Endothelial cell of umbilical vein (primary cell): ENCODE measurements around the gene ASXL1. TPM values are rescaled to one million over a fixed set of nuclear protein-coding genes. Genes with fewer than 3 reads are reported as not detected.
A peak's percentile ranks its signal among the peaks of the same experiment; 100 is the strongest.

ENCODE experiments used
- BruUV-seq: library from RNA; stranded (reverse); fragments of 400-500 nt; replicated peaks from 2 replicates; lab custom pipeline; 2021; lab: Mats Ljungman, UMichigan
- CTCF ChIA-PET: fragments of 300-600, 350-600 bp; sonication (Branson Sonifier 250); formaldehyde crosslinking; loops from one replicate; lab custom pipeline; 2021; ENCODE audit warnings: antibody characterized with exemption, inconsistent platforms; lab: Charles Lee
- POLR2A ChIA-PET: fragments of 300-600, 350-600 bp; sonication (Branson Sonifier 250); formaldehyde crosslinking; loops from one replicate; lab custom pipeline; 2021; ENCODE audit warnings: antibody characterized with exemption, inconsistent platforms; lab: Charles Lee
- DNase-seq: peaks from one replicate; pipeline ENCODE4 v3.0.0-alpha.2; 2011; ENCODE audit warnings: low read depth, low spot score
- FAIRE-seq: peaks from 2 replicates; lab custom pipeline; 2011; peaks lifted over from hg19 to GRCh38; lab: Jason Lieb, UNC
- H2AFZ ChIP-seq: 2 replicates; pipeline ENCODE4 v1.6.0; 2012; ENCODE audit warnings: low read depth, low read length, control low read depth, inconsistent platforms
- H3K27ac ChIP-seq: 2 replicates; pipeline ENCODE4 v1.5.1; 2011; ENCODE audit warnings: low read depth, mild to moderate bottlenecking, control low read depth, low read length, moderate library complexity; ENCODE audit not compliant: insufficient read depth
- H3K27me3 ChIP-seq, 2 experiments: 2 replicates each; pipeline versions ENCODE4 v1.6.0 to v1.6.1; 2011; ENCODE audit warnings: low read length in 2 of 2, mixed read lengths in 1 of 2; ENCODE audit not compliant: control insufficient read depth in 2 of 2, insufficient read depth in 2 of 2
- H3K36me3 ChIP-seq, 2 experiments: 2 replicates in 1 of 2; 3 replicates in 1 of 2; pipeline ENCODE4 v1.5.1; 2011; ENCODE audit warnings: low read length in 2 of 2, mild to moderate bottlenecking in 1 of 2, moderate library complexity in 1 of 2; ENCODE audit not compliant: control insufficient read depth in 2 of 2, insufficient read depth in 2 of 2; ENCODE audit errors: extremely low read depth in 1 of 2
- H3K4me1 ChIP-seq: 3 replicates; pipeline ENCODE4 v1.5.1; 2011; ENCODE audit warnings: mild to moderate bottlenecking, low read length; ENCODE audit not compliant: control insufficient read depth, insufficient read depth; ENCODE audit errors: extremely low read depth
- H3K4me2 ChIP-seq: 2 replicates; pipeline ENCODE4 v1.6.1; 2011; ENCODE audit warnings: low read length, control low read depth, mixed read lengths; ENCODE audit not compliant: insufficient read depth
- H3K4me3 ChIP-seq, 3 experiments: fragments of 200-600 bp in 1 of 3; sonication (generic), shearing (Covaris generic) in 1 of 3; replicated peaks in 1 of 3; 2 replicates each; pipeline ENCODE4 v1.5.1; 2011 to 2016; ENCODE audit warnings: control low read depth in 3 of 3, low read length in 3 of 3, mild to moderate bottlenecking in 2 of 3, inconsistent platforms in 1 of 3, low read depth in 1 of 3, moderate library complexity in 1 of 3; ENCODE audit not compliant: insufficient read depth in 1 of 3
- H3K79me2 ChIP-seq: 2 replicates; pipeline ENCODE4 v1.6.0; 2012; ENCODE audit warnings: low read length, inconsistent platforms; ENCODE audit not compliant: control insufficient read depth, insufficient read depth
- H3K9ac ChIP-seq: replicated peaks from 2 replicates; pipeline ENCODE3; 2011; ENCODE audit warnings: low read length, control low read depth; ENCODE audit not compliant: insufficient read depth; ENCODE audit errors: extremely low read depth
- H3K9me1 ChIP-seq: replicated peaks from 3 replicates; pipeline ENCODE4 v1.6.0; 2011; ENCODE audit warnings: mild to moderate bottlenecking, low read length; ENCODE audit not compliant: control insufficient read depth, insufficient read depth; ENCODE audit errors: extremely low read depth
- H3K9me3 ChIP-seq: replicated peaks from 2 replicates; pipeline ENCODE4 v1.5.1; 2012; ENCODE audit warnings: low read length, inconsistent platforms; ENCODE audit not compliant: control insufficient read depth, insufficient read depth
- H4K20me1 ChIP-seq: replicated peaks from 2 replicates; pipeline ENCODE3; 2011; ENCODE audit warnings: mild to moderate bottlenecking, low read length; ENCODE audit not compliant: control insufficient read depth, insufficient read depth; ENCODE audit errors: extremely low read depth
- EZH2 ChIP-seq: IDR thresholded peaks from 2 replicates; pipeline ENCODE4 v1.6.1; 2012; ENCODE audit warnings: borderline replicate concordance, low read depth, mild to moderate bottlenecking, moderate library complexity, low read length, inconsistent platforms; ENCODE audit not compliant: severe bottlenecking
- FOS ChIP-seq: IDR thresholded peaks from 2 replicates; pipeline ENCODE4 v1.6.1; 2011; ENCODE audit warnings: mild to moderate bottlenecking, low read length, moderate library complexity, borderline replicate concordance; ENCODE audit not compliant: insufficient read depth
- GATA2 ChIP-seq: IDR thresholded peaks from 2 replicates; pipeline ENCODE4 v1.7.0; 2011; ENCODE audit warnings: low read depth, mild to moderate bottlenecking, moderate library complexity, mixed read lengths, low read length; ENCODE audit not compliant: insufficient read length, insufficient read depth
- JUN ChIP-seq: IDR thresholded peaks from 2 replicates; pipeline ENCODE4 v1.6.1; 2011; ENCODE audit warnings: borderline replicate concordance, low read depth; ENCODE audit not compliant: insufficient read length, insufficient read depth
- MAX ChIP-seq: IDR thresholded peaks from 2 replicates; pipeline ENCODE4 v1.6.1; 2011; ENCODE audit not compliant: insufficient read depth, insufficient read length
- MYC ChIP-seq: IDR thresholded peaks from one replicate; pipeline ENCODE4 v1.6.1; 2011; ENCODE audit warnings: mild to moderate bottlenecking, low read depth, low read length
- POLR2A ChIP-seq: IDR thresholded peaks from 2 replicates; pipeline ENCODE4 v1.6.1; 2012; ENCODE audit warnings: low read depth, mild to moderate bottlenecking, control low read depth, low read length
- POLR2AphosphoS5 ChIP-seq: IDR thresholded peaks from 2 replicates; pipeline ENCODE4 v1.6.1; 2012; ENCODE audit warnings: low read depth, mild to moderate bottlenecking, control low read depth, low read length, moderate library complexity; ENCODE audit not compliant: insufficient read depth
- dilution Hi-C: fragments of 300-500 bp; cut with MboI; formaldehyde crosslinking; loops from one replicate; pipeline ENCODE4 v1.15.0; 2019; ENCODE audit warnings: low sequenced_read_pairs; ENCODE audit not compliant: extremely low pct_ligation_motif_present
- intact Hi-C: fragments of 100-400 bp; cut with micrococcal nuclease; formaldehyde crosslinking; loops from one replicate; pipeline ENCODE4 v1.10.0; 2022
- polyA plus RNA-seq, 4 experiments: library from polyadenylated mRNA; depleted of rRNA in 3 of 4; stranded (reverse) in 3 of 4; unstranded in 1 of 4; fragments of >200 nt; gene quantifications; 2 replicates each; pipeline versions ENCODE4 v1.2.1 to v1.2.3, GENCODE V29; 2011 to 2012; ENCODE audit warnings: missing spikeins in 1 of 4
- total RNA-seq: library from RNA; stranded (reverse); gene quantifications from 2 replicates; pipeline ENCODE4 v1.2.3, GENCODE V29; 2021

Gene ASXL1
- total and polyA plus RNA-seq, 2 donors (not counting 3 experiments of a cell fraction or from before 2014, with no cell fraction given) = 45.4 to 101 TPM

- H3K4me1 ChIP-seq = peaks cover 14% of the 10 kb centered on the region
- intact Hi-C loops (loop anchor here (10.0 kb wide), 1 partner anchor 284 kb away; no protein-coding TSS in a partner anchor), dilution Hi-C loops (no loop called here)
- no peaks in the 10 kb centered on the region for H3K9me1 ChIP-seq
- no peak for FAIRE-seq
- no peak overlapping the region for H3K9ac ChIP-seq
- no peak overlapping the region for H3K27ac ChIP-seq
- H3K9me3 ChIP-seq = no peaks in the 10 kb centered on the region
- peaks cover 24% of the 10 kb centered on the region for H3K79me2 ChIP-seq
- no peaks in the 10 kb centered on the region for H4K20me1 ChIP-seq
- no peak for DNase-seq
- no TSS peak for BruUV-seq
- H3K36me3 ChIP-seq = peaks cover 33 to 74% of the 10 kb centered on the region in 2 experiments
- no peak overlapping the region for H3K4me3 ChIP-seq
- ChIA-PET POLR2A (no interaction called here), CTCF (interaction anchor here (0.9 to 1.4 kb wide), 3 partner anchors 9 to 37 kb away, joined by 3 to 4 read pairs (median 3); no protein-coding TSS in a partner anchor)
- peak; percentile 19 for TF ChIP-seq POLR2AphosphoS5
- TF ChIP-seq MAX = no peak
- no peak overlapping the region for H2AFZ ChIP-seq
- no peaks in the 10 kb centered on the region for H3K27me3 ChIP-seq
- no peak overlapping the region for H3K4me2 ChIP-seq
These were observed 90.3 kb downstream of the ASXL1 start for GRCh38 chr20:32448306-32449056.

- DNase-seq = no peak
- intact Hi-C loops (loop anchor here (10.0 kb wide), 1 partner anchor 284 kb away; no protein-coding TSS in a partner anchor), dilution Hi-C loops (no loop called here)
- Histone ChIP-seq H3K9me1 (no peaks in the 10 kb centered on the region), H3K4me2 (no peak overlapping the region), H3K36me3 (peaks cover 35 to 82% of the 10 kb centered on the region in 2 experiments), H3K27ac (no peak overlapping the region), H3K79me2 (peaks cover 30% of the 10 kb centered on the region), H3K4me1 (peaks cover 11% of the 10 kb centered on the region), H3K4me3 (no peak overlapping the region), H2AFZ (no peak overlapping the region), H3K9me3 (no peaks in the 10 kb centered on the region), H4K20me1 (no peaks in the 10 kb centered on the region), H3K27me3 (no peaks in the 10 kb centered on the region), H3K9ac (no peak overlapping the region)
- CTCF ChIA-PET = interaction anchor here (0.9 to 1.4 kb wide), 4 partner anchors 10 to 66 kb away, joined by 3 to 4 read pairs (median 4); no protein-coding TSS in a partner anchor
- POLR2A ChIA-PET = no interaction called here
- BruUV-seq = no TSS peak
- FAIRE-seq = peak; percentile 33
- TF ChIP-seq MYC = no peak
- no peak for TF ChIP-seq POLR2A
- no peak for TF ChIP-seq FOS
- no peak for TF ChIP-seq JUN
- no peak for TF ChIP-seq EZH2
- TF ChIP-seq POLR2AphosphoS5 = peak; percentile 6
- no peak for TF ChIP-seq GATA2
These were observed 91.1 kb downstream of the ASXL1 start for GRCh38 chr20:32449057-32449889.
